Activated CD8-positive, alpha-beta memory T cell treated with anti-CD3 and anti-CD28 coated beads for 24 hours (primary cell): Measurements from ENCODE around the gene SMTNL2.
"Not testable (repeated sequence)": the region's sequence is repeated elsewhere in the genome, so short reads cannot be mapped to it uniquely, and the experiment has no call there.

Experiments used
- DNase-seq: peaks from one replicate; pipeline ENCODE4 v3.0.0-alpha.2; 2020

SMTNL2 gene

DNA sequence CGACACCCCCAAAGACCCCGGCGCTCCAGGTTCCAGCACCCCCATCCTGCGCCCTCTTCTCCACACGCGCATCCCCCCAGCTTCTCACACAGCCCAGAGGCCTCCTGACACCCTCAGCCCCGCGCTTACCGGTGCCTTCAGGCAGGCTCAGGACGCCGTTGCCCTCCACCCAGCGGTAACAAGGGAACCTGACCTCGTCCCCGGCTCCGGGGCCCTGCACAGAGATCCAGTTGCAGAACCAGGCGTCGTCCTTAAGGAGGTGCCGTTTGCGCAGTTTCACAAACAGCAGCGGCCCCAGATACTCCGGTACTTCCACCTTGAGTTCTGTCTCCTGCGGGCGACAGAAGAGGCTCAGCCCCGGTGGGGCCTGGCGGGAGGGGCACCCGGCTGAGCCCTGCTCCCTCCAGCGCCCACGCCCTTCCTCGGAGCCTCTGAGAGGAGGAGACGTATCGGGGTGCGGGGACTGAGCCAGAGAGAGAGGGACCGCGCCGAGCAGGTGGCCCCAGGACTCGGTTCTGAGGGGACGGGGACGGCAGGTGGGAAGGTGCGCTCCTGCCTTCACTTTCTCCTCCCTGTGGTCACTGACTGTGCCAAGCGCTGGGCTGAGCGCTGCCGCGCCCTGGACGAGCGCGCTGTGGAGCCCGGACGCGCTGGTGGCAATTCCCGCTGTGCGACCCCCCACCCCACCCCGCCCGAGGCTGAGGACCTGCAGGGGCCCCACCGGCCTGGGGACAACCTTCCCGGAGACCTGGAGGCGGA is 55.2 kb downstream of the SMTNL2 start:
- DNase-seq = not testable (repeated sequence)

GRCh38 chr17:4640569-4641188 is 56.4 kb downstream of the SMTNL2 start:
- DNase-seq = not testable (repeated sequence)

DNA sequence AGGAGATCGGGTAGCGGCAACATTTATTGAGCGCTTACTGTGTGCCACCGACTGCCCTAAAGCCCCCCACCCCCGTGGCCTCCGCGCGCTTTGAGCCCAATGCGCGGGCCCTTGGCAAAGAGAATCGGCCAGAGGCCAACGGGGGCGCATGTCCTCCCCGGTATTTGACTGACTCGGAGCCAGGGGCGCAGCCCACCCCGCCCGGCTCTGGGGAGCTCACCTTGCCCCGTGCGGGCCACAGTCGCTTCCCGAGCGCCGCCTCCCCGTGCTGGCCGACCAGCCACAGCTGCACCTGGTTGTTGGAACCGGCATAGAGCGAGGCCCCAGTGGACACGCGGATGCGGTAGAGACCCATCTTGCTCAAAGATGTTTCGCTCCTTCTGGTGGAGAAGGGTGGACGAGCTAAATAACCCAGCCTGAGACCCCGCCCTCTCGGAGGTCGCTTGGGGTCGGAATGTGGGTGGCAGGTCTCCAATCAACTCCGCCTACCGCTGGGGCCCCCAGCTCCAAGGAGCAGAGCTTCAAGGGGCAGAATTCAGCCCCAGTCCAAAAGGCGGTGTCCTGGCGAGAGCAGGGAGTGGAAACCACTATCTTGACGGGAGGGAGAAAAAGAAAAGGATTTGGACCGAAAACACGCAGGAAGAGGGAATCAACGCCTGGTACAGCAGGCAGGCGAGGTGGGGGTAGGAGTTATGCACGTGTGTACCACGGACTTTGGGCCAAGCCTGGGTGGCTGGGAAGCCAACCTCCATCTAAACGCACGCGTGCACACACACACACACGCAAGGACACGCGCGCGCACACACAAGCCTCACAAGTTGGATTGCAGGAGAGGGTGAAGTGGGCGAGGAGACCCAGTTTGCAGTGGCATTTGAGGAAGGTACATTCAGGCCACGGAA is 57.2 kb downstream of the SMTNL2 start, which contains the start of gene ALOX15:
ALOX15 (minus strand) TSS at position 382 of the 899 bp plus-strand sequence; CDS start at position 355, 27 bp downstream.
- DNase-seq = no peak

- no peak for DNase-seq
These were observed 58.0 kb downstream of the SMTNL2 start for GRCh38 chr17:4642286-4642685.

DNA sequence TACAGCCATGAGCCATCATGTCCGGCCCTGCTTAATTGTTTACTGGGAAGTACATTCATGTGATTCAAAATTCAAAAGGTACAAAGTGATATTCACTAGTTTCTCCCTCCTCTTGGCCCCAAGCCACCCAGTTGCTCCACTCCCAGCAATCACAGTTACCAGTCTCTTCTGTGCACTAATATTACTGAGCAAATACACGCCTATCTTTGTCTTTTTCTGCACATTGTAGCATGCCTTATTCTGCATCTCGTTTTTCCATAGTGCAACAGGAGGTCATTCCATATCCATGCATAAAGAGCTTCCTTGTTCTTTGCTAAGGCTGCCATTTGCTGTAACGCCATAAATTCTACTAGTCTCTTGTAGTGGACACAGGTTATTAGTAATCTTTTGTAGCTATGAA is 59.3 kb downstream of the SMTNL2 start:
- DNase-seq = no peak

DNA sequence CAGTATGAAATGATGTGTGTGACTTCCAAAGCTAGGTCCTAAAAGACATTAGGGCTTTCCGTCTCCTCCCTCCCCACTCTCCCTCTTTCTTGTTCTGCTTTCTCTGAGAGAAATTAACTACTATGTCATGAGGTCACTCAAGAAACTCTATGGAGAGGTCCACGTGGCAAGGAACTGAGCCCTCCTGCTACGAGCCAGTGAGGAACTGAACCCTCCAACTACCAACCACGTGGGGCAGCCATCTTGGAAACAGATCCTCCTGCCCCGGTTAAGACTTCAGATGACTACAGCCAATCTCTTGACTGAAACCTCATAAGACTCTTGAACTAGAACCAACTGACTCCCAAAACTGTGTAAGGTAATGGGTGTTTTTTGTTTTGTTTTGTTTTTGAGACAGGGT is 61.3 kb downstream of the SMTNL2 start:
- no peak for DNase-seq

DNA sequence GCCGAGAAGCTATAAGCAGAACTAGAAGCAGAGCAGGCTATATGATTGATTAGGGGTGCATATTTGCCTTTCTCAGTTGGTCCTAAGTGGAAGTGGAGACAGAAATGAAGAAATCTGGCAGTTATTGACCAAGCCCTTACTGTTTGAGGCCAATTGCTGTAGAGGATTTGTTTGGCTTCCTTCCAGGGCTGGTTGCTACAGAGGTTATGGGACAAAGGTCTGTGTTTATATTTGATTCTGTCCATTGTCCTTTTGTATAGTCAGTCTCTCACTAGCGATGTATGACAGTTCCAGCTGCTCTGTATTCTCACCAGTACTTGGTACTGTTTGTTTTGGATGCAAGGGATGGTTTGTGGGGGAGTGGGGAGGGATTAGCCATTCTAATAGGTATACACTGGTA is 64.4 kb downstream of the SMTNL2 start:
- no peak for DNase-seq

- DNase-seq = no peak
These were observed 68.7 kb downstream of the SMTNL2 start for GRCh38 chr17:4652997-4653396.

DNA sequence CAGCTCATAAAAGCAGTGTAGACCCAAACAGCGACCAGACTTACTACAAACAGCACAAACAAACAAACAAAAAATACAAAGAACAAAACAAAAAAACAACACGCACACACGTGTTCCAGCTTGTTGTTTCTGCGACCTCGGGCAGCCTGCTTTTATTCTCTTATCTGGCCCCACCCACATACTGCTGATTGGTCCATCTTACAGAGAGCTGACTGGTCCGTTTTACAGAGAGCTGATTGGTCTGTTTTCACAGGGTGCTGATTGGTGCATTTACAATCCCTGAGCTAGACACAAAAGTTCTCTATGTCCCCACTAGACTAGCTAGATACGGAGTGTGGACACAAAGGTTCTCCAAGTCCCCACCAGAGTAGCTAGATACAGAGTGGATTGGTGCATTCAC is 71.6 kb downstream of the SMTNL2 start:
- not testable (repeated sequence) for DNase-seq

- no peak for DNase-seq
These were observed 73.3 kb downstream of the SMTNL2 start for GRCh38 chr17:4657678-4658077.
